GM12878 (cell line): ENCODE results near the gene RCCD1. TPM values are rescaled to one million over a fixed set of nuclear protein-coding genes. Genes with fewer than 3 reads are reported as not detected.

Source experiments
- ATF7 ChIP-seq: fragments of 450-650 bp; IDR thresholded peaks from 2 replicates; pipeline ENCODE4 v1.6.1; 2016; ENCODE audit warnings: low read depth, mild to moderate bottlenecking
- CREB1 ChIP-seq: IDR thresholded peaks from 2 replicates; pipeline ENCODE4 v1.6.1; 2012; ENCODE audit warnings: low read depth, mild to moderate bottlenecking, inconsistent platforms
- DPF2 ChIP-seq: fragments of 450-650 bp; IDR thresholded peaks from 2 replicates; pipeline ENCODE4 v1.6.1; 2017; ENCODE audit warnings: mild to moderate bottlenecking
- E2F8 ChIP-seq: fragments of 450-650 bp; IDR thresholded peaks from 2 replicates; pipeline ENCODE4 v1.6.1; 2018; ENCODE audit warnings: mild to moderate bottlenecking, low read depth, moderate library complexity; ENCODE audit not compliant: partially characterized antibody
- IRF5 ChIP-seq: fragments of 450-650 bp; IDR thresholded peaks from 2 replicates; pipeline ENCODE4 v1.6.1; 2017; ENCODE audit warnings: borderline replicate concordance
- JUNB ChIP-seq: IDR thresholded peaks from 2 replicates; pipeline ENCODE4 v1.6.1; 2016; ENCODE audit warnings: antibody characterized with exemption, mild to moderate bottlenecking
- MLLT1 ChIP-seq: fragments of 450-650 bp; IDR thresholded peaks from 2 replicates; pipeline ENCODE4 v1.6.1; 2016; ENCODE audit warnings: mild to moderate bottlenecking
- MTA2 ChIP-seq: fragments of 450-650 bp; IDR thresholded peaks from 2 replicates; pipeline ENCODE4 v1.6.1; 2016; ENCODE audit warnings: low read depth, mild to moderate bottlenecking, moderate library complexity
- NKRF ChIP-seq: fragments of 450-650 bp; conservative IDR thresholded peaks from 2 replicates; pipeline ENCODE4 v1.6.1; 2017; ENCODE audit warnings: mild to moderate bottlenecking, moderate library complexity
- STAT1 ChIP-seq: fragments of 450-650 bp; conservative IDR thresholded peaks from 2 replicates; pipeline ENCODE4 v1.6.1; 2014; ENCODE audit warnings: antibody characterized with exemption, mild to moderate bottlenecking
- SUPT20H ChIP-seq: IDR thresholded peaks from 2 replicates; pipeline ENCODE4 v1.6.1; 2011; ENCODE audit warnings: low read depth, mild to moderate bottlenecking, low read length, moderate library complexity, borderline replicate concordance; ENCODE audit not compliant: control insufficient read depth
- polyA plus RNA-seq, 11 experiments: library from polyadenylated mRNA; depleted of rRNA in 4 of 11; unstranded in 6 of 11; stranded (reverse) in 5 of 11; fragments of >200 nt; fragmentation: Nextera tagmentation in 4 of 11; fragmentation: Illumina TruSeq in 1 of 11; extraction: Ambion mirVana in 4 of 11; extraction: Trizol in 1 of 11; gene quantifications; 1 replicate in 1 of 11; 2 replicates in 10 of 11; pipeline versions ENCODE4 v1.2.1 to v1.2.3, GENCODE V29; 2011 to 2016; ENCODE audit warnings: inconsistent platforms in 2 of 11, missing spikeins in 2 of 11, low read depth in 1 of 11
- total RNA-seq, 4 experiments: library from RNA; depleted of rRNA in 3 of 4; stranded (reverse); fragments of >200 nt in 3 of 4; fragmentation: Illumina TruSeq in 1 of 4; extraction: Trizol in 1 of 4; gene quantifications; 2 replicates each; pipeline versions ENCODE4 v1.2.1 to v1.2.3, GENCODE V29; 2013 to 2021

RCCD1 gene
- total and polyA plus RNA-seq, 10 of the 15 experiments (the other 5 are each of a cell fraction or from before 2014, with no cell fraction given): 5.2 to 30.4 (median 20.9) TPM

- TF ChIP-seq IRF5: peak; percentile 61; the same call in 1 of the 2 replicates
- TF ChIP-seq CREB1: peak; percentile 98
- peak; percentile 99 for TF ChIP-seq ATF7
- no peak for TF ChIP-seq SUPT20H
- TF ChIP-seq STAT1: peak; percentile 82; the same call in 1 of the 2 replicates
- TF ChIP-seq E2F8: no peak
- no peak for TF ChIP-seq JUNB
- 0 out of 2 replicates have a peak, but pooled peaks have one; percentile 14 for TF ChIP-seq MLLT1
- TF ChIP-seq NKRF: peak; percentile 94
- no peak for TF ChIP-seq MTA2
- peak; percentile 99 for TF ChIP-seq DPF2
Measured at GRCh38 chr15:90994417-90995311, 40.0 kb downstream of the RCCD1 start, which contains the start of gene PRC1 (continued).
